ENCODE results near the gene INTS1.
A peak's percentile ranks its signal among the peaks of the same experiment; 100 is the strongest.
"Not testable (repeated sequence)": the region's sequence is repeated elsewhere in the genome, so short reads cannot be mapped to it uniquely, and the experiment has no call there.

The INTS1 gene

GRCh38 chr7:1445341-1445740 is 58.8 kb downstream of the INTS1 start:
- no peak for DNase-seq (ENCODE audit: low spot score)

GRCh38 chr7:1444925-1445322 is 59.3 kb downstream of the INTS1 start:
- no peak for DNase-seq (ENCODE audit: low spot score)

GRCh38 chr7:1444214-1444924 is 59.8 kb downstream of the INTS1 start:
- no peak for DNase-seq (ENCODE audit: low spot score)

- DNase-seq (ENCODE audit: low spot score) = not testable (repeated sequence)
Observed at GRCh38 chr7:1443587-1444200, 60.5 kb downstream of the INTS1 start.

- no peak for DNase-seq (ENCODE audit: low spot score)
Observed at GRCh38 chr7:1442355-1443124, 61.6 kb downstream of the INTS1 start.

DNA sequence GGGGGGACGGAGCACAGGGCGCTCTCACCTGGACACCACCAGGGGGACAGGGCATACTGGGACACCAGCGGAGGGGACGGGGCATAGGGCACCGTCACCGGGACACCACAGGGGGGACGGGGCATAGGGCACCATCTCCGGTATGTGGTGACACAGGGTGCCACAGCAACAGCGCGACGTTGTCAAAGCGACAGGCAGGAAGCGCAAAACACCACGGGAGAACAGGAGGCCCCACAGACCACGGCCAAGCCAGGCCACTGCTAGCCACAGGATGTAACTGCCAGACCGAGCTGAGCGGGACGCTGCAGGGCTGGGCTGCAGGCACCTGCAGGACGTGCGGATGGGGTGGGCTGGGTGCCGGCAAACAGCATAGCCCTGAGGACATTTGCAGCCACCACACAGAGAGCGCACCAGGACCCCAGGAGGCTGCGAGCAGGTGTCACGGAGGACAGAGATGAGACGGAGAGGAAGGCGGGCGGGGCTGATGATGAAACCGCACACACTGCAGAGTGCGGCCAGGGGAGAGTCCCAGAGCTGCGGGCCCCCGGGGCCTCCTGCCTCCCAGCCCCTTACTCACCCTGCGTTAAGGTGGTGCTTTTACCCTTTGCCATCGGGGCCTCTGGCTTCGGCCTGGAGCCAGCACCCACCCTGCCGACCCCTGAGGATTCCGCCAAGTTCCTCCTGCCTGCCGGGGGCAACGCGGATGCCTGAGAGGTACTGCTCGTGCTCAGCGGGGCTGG is 62.4 kb downstream of the INTS1 start:
- no peak for DNase-seq (ENCODE audit: low spot score)

GRCh38 chr7:1440620-1441019 is 63.6 kb downstream of the INTS1 start:
- DNase-seq (ENCODE audit: low spot score) = no peak

DNA sequence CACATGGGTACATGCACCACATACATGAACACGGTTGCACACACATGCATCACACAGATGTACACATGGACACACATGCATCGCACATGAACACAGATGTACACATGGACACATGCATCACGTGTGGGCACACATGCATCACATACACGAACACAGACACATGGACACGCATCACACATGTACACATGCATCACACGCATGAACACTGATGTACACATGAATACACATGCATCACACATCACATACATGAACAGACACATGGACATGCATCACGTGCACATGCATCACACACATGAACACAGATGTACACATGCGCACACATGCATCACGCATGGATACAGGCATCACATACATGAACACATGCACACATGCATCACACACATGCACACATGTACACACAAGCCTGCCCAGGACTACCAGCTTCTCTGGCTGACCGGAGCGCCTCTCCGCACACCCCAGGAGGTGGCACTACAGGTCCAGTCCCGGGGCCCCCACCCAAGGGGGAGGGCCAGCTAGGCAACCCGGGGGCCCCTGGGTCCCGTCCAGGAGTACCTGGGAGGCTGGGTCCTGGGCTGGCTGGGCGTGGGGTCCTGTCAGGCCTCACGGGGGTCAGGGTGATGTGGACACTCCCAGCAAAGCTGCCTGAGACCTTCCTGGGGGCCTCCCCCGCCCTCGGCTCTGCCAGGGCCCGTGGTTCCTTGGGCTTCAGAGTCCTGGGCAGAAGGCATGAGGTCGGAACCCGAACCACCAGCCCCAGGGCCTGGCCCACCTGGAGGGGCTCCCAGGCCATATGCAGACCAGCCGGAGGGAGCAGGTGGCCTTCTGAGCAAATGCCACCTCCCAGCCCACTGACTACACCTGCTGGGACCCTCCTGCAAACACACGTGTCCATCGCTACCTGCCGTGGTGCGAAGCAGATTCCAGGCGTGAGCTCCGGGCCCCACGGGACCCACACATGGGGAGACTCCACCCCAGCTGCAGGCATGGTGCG is 64.5 kb downstream of the INTS1 start:
- DNase-seq (ENCODE audit: low spot score) = no peak

DNA sequence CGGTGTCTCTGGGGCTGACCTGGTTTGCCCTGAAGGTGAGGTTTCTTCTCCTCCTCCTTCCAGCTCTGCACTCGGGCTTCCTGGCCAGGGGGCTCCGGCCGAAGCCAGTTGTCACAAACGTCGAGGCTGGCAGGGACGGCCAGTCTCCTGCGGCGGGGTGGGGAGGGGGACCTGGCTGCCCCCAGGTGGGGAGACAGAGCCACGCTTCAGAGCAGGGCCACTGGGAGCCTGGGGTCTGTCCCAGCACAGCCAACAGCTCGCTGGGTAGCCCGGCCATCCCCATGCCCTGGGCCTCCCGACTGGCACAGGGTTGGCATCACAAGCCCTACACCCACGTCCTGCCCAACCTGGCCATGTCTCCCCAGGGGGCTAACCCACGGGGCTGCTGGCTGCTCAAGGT is 65.4 kb downstream of the INTS1 start:
- DNase-seq (ENCODE audit: low spot score) = no peak

GRCh38 chr7:1438208-1438607 is 66.0 kb downstream of the INTS1 start:
- DNase-seq (ENCODE audit: low spot score) = no peak

GRCh38 chr7:1437155-1437880 is 66.9 kb downstream of the INTS1 start:
- no peak for DNase-seq (ENCODE audit: low spot score)

DNA sequence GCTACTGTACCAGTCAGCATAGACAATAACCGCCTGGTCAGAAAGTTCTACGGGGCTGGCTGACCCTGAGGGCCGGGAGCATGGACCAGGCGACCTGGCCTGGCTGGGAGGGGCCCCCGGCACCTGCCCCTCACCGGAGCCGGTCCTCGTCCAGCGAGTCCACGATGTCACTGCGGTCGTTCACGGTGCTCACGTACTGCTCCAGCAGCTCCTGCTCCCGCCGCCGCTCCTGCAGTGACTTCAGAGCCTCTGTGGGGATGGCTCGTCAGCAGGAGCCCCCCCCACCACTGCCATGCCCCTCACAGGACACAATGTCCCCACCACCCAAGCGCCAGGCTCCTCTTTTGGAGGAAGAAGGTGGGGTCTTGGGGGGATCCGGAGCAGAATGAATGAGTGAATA is 67.6 kb downstream of the INTS1 start:
- DNase-seq (ENCODE audit: low spot score) = no peak

DNA sequence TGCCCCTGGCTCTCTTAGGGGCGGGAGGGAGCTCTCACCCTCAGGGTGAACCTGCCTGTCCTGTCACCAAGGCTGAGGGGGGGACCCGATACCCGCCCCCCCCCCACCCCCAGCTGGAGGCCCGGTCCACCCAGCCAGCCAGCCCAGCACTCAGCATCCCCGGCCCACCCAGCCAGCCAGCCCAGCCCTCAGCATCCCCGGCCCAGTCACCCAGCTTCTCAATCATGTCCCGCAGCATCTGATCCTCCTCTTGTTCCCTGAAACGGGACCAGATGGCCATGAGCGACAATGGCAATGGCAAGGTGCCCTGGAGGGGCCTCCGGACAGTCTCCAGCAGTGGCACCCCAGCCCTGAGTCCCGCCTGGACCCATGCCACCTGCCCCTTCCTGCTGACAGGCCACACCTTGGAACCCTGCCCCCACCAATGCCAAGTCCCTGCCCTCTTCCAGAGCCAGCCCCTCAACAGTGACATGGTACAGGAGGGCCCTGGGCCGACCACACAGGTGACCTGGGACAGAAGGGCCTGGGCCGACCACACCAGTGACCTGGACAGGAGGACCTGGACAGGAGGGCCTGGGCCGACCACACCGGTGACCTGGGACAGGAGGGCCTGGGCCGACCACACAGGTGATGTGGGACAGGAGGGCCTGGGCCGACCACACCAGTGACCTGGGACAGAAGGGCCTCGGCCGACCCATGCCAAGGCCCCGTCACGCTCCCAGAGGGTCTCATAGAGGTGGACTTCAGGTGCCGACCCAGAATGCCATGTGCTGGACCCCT is 69.1 kb downstream of the INTS1 start:
- DNase-seq (ENCODE audit: low spot score) = no peak

DNA sequence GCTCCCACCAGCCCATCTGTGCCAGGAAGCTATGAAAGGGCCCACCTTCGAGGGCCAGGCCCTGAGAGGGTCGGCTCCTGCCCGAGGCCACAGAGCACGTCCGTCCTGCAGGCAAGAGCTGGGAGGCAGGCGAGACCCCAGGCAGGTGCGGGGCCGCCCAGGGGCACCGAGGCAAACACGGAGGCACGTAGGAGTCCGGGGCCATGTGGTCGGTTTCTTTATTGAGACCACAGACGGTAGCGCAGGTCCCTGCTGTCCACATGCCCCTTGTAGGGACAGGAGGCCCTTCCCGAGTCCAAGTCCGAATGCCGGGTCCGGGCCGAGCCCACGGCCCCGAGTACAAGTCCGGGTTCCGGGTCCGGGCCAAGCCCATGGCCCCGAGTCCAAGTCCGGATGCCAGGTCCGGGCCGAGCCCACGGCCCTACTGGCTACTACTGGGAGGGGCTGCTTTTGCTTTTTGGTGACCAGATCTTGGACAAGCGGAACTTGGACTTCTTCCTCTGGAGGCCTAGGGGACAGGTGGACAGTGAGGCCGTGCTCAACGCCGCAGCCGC is 69.9 kb downstream of the INTS1 start:
- DNase-seq (ENCODE audit: low spot score) = no peak

DNA sequence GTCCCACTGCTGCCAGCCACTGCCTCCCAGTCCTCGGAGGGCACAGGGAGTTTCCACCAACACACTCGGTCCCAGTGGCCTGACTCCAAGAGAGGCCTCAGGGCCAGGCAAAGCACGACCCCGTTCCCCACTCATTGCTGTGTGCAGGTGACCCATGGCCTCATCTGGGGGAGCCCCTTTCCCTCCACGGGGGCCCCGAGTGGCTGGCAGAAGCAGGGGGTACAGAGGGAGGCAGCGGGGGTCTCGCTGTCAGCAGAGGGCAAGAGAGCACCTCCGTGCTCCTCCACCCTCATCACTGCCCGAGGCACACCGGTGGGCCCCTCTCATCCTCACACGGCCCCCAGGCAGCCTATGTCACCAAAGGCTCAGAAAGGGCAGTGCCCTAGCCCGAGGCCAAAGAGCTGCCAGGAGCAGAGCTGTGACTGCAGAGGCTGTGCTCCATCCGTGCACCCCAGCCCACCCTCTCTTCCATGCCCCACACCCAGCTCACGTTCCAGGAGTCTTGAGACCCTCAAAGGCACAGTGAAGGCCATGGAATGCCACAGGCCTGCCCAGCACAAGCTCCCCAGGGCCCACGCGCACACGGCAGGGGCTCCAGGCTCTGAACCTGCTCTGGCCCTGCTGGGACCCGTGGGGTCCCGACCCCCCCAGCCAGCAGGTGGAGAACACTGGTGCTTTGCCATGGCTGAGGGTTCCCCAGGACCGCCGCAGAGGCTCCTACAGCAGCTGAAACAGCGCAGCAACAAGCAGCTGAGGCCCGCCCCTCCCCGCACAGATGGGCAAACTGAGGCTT is 70.9 kb downstream of the INTS1 start:
- DNase-seq (ENCODE audit: low spot score) = no peak

DNA sequence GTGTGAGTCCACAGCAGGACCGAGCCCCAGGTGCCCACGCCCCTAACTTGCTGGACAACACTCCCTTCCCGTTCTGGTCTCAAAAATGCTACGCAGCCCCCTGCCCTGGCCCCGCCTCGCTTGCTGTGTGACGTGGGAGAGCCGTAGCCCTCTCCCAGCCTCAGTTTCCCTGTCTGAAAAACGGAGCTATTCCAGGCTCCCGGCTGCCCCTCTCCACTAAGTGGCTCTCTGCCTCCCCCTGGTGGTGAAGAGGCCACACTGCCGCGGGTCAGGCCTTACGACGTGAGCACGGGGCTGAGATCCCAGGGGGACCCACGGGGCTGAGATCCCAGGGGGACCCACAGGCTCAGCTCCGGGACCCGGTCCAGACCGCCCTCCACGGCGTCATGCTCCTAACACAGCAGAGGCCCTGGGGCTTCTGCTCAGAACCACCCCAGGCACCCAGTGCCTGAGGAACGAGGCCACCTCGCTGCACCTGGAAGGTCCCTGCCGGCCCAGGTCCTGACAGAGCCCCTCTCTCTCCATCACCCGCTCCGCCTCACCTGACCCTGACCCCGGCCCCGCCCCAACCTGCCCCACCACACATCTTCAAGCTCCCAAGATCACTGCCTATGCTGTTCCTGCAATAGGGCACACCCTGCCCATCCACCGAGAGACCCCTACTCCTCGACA is 71.6 kb downstream of the INTS1 start:
- peak; percentile 84 for DNase-seq (ENCODE audit: low spot score)

DNA sequence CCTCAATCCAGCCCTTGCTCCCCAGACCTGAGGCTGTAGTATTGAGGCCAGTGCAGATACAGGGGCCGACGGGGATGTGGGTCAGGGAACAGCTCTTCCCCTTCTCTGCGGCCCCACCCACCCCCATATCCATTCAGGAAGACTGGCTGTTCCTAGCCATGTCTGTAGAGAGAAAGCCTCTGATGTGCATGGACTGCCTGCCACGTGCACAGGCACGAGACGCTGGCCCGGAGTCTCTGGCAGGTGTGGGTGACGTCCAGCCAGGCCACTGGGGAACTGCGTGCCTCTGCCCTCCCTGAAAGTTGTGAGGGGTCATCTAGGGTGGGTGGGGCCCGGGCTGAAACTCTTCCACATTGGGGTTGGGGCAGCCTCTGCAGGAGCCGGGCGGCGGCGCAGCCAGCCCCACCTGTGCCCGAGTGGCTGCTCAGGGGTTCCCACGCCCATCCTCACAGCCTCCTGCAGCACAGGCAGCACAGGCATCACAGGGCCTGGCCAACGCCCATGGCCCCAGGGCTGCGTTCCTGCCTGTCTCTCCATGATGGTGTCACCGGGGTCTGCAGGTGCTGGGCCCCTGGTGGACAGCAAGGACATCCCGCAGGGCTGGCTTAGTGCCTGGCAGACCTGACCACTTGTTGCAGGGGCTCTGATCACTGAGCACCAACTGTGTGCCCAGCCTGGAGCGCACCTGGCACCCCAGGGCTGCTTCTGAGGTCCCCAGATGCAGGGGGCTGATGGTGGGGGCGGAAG is 72.4 kb downstream of the INTS1 start:
- no peak for DNase-seq (ENCODE audit: low spot score)
